ENCODE measurements around the gene CCDC9.
A peak's percentile ranks its signal among the peaks of the same experiment; 100 is the strongest.

The CCDC9 gene

GRCh38 chr19:47228168-47228936 is 28.0 kb upstream of the CCDC9 start:
- DNase-seq (ENCODE audit: low read depth in 1 of 2, low spot score in 1 of 2) = no peak
- in situ Hi-C loops (cut with HindIII; ENCODE audit: low pct_unique_long_range_greater_than_20kb, low sequenced_read_pairs) = no loop called here
- TF ChIP-seq JUND (IDR thresholded peaks at IDR 0.05; ENCODE audit: low read depth) = no peak

- no peak for DNase-seq (ENCODE audit: low read depth in 1 of 2, low spot score in 1 of 2)
- in situ Hi-C loops (cut with HindIII; ENCODE audit: low pct_unique_long_range_greater_than_20kb, low sequenced_read_pairs) = no loop called here
- no peak for TF ChIP-seq JUND (IDR thresholded peaks at IDR 0.05; ENCODE audit: low read depth)
Measured at GRCh38 chr19:47228937-47229675, 27.2 kb upstream of the CCDC9 start.

- in situ Hi-C loops (cut with HindIII; ENCODE audit: low pct_unique_long_range_greater_than_20kb, low sequenced_read_pairs) = no loop called here
Measured at GRCh38 chr19:47229676-47230053, 26.7 kb upstream of the CCDC9 start.

GRCh38 chr19:47230054-47230920 is 26.0 kb upstream of the CCDC9 start:
- peak in 1 of 2 experiments; percentile 52 for DNase-seq (ENCODE audit: low read depth in 1 of 2, low spot score in 1 of 2)
- in situ Hi-C loops (cut with HindIII; ENCODE audit: low pct_unique_long_range_greater_than_20kb, low sequenced_read_pairs) = no loop called here
- no peak for TF ChIP-seq JUND (IDR thresholded peaks at IDR 0.05; ENCODE audit: low read depth)

More at GRCh38 chr19:47229676-47230053, 26.7 kb upstream of the CCDC9 start:
- no peak for DNase-seq (ENCODE audit: low read depth in 1 of 2, low spot score in 1 of 2)
- TF ChIP-seq JUND (IDR thresholded peaks at IDR 0.05; ENCODE audit: low read depth) = no peak

- in situ Hi-C loops (cut with HindIII; ENCODE audit: low pct_unique_long_range_greater_than_20kb, low sequenced_read_pairs) = no loop called here
- no peak for TF ChIP-seq JUND (IDR thresholded peaks at IDR 0.05; ENCODE audit: low read depth)
- no peak for DNase-seq (ENCODE audit: low read depth in 1 of 2, low spot score in 1 of 2)
Measured at GRCh38 chr19:47230921-47231214, 25.5 kb upstream of the CCDC9 start, which contains the start of gene BBC3. Gene BBC3 (minus strand): TSS chr19:47231199. CDS start chr19:47228431, 2,768 bp downstream.

GRCh38 chr19:47231215-47232054 is 24.9 kb upstream of the CCDC9 start:
- in situ Hi-C loops (cut with HindIII; ENCODE audit: low pct_unique_long_range_greater_than_20kb, low sequenced_read_pairs) = no loop called here
- DNase-seq (ENCODE audit: low read depth in 1 of 2, low spot score in 1 of 2) = peak in 1 of 2 experiments; percentile 70
- no peak for TF ChIP-seq JUND (IDR thresholded peaks at IDR 0.05; ENCODE audit: low read depth)

- DNase-seq (ENCODE audit: low read depth in 1 of 2, low spot score in 1 of 2) = no peak
- no peak for TF ChIP-seq JUND (IDR thresholded peaks at IDR 0.05; ENCODE audit: low read depth)
- in situ Hi-C loops (cut with HindIII; ENCODE audit: low pct_unique_long_range_greater_than_20kb, low sequenced_read_pairs) = no loop called here
Measured at GRCh38 chr19:47232422-47233211, 23.7 kb upstream of the CCDC9 start.

- no peak for TF ChIP-seq JUND (IDR thresholded peaks at IDR 0.05; ENCODE audit: low read depth)
- no peak for DNase-seq (ENCODE audit: low read depth in 1 of 2, low spot score in 1 of 2)
- in situ Hi-C loops (cut with HindIII; ENCODE audit: low pct_unique_long_range_greater_than_20kb, low sequenced_read_pairs) = no loop called here
Measured at GRCh38 chr19:47236072-47236675, 20.2 kb upstream of the CCDC9 start.

GRCh38 chr19:47239152-47239551 is 17.2 kb upstream of the CCDC9 start:
- in situ Hi-C loops (cut with HindIII; ENCODE audit: low pct_unique_long_range_greater_than_20kb, low sequenced_read_pairs) = no loop called here
- no peak for TF ChIP-seq JUND (IDR thresholded peaks at IDR 0.05; ENCODE audit: low read depth)
- no peak for DNase-seq (ENCODE audit: low read depth in 1 of 2, low spot score in 1 of 2)

- TF ChIP-seq JUND (IDR thresholded peaks at IDR 0.05; ENCODE audit: low read depth) = no peak
- DNase-seq (ENCODE audit: low read depth in 1 of 2, low spot score in 1 of 2) = peak in 1 of 2 experiments; percentile 67
- in situ Hi-C loops (cut with HindIII; ENCODE audit: low pct_unique_long_range_greater_than_20kb, low sequenced_read_pairs) = no loop called here
Measured at GRCh38 chr19:47239610-47240296, 16.6 kb upstream of the CCDC9 start.
